Measurements from ENCODE around the gene CNNM4. TPM values are rescaled to one million over a fixed set of nuclear protein-coding genes. Genes with fewer than 3 reads are reported as not detected.

Gene CNNM4
- total RNA-seq, 1 experiment from 2014 or later = 28.3 TPM

DNA sequence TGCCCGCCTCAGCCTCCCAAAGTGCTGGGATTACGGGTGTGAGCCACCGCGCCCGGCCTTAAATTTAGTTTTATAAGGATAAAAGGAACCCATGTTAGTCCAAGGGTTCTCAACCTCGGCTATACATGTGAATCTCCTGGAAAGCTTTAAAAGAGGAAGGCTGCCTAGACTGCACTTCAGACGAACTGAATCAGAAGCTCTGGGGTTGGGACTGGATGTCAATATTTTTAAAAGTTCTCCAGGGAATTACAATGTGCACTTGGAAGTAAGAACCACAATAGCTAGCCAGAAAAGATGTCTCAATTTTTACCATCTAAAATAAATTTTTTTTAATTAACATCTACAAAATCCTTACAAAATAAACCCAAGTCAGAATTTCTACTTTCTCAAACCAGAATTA lies 31.0 kb upstream of the CNNM4 start:
- Mint-ChIP-seq H3K4me3 (ENCODE audit: unreplicated experiment) (no peak overlapping the region), H3K36me3 (ENCODE audit: insufficient read depth, unreplicated experiment) (peaks cover 67% of the 10 kb centered on the region), H3K4me1 (ENCODE audit: low read depth, unreplicated experiment) (no peaks in the 10 kb centered on the region), H3K27ac (ENCODE audit: unreplicated experiment) (no peak overlapping the region), H3K27me3 (ENCODE audit: insufficient read depth, unreplicated experiment) (no peaks in the 10 kb centered on the region), H3K9me3 (ENCODE audit: unreplicated experiment) (no peaks in the 10 kb centered on the region)
- Histone ChIP-seq H3K27me3 (replicated peaks; ENCODE audit: control insufficient read depth, insufficient read depth, low read length) (no peaks in the 10 kb centered on the region), H3K36me3 (ENCODE audit: control insufficient read depth, insufficient read depth, low read length) (peaks cover 6% of the 10 kb centered on the region), H3K9me3 (no peaks in the 10 kb centered on the region), H3K4me3 (ENCODE audit: low read depth, low read length) (no peak overlapping the region), H3K4me1 (no peaks in the 10 kb centered on the region)
- no peak for DNase-seq
- BruUV-seq (replicated peaks) = no TSS peak
- CTCF ChIA-PET = no interaction called here
- TF ChIP-seq, protein P1, sequence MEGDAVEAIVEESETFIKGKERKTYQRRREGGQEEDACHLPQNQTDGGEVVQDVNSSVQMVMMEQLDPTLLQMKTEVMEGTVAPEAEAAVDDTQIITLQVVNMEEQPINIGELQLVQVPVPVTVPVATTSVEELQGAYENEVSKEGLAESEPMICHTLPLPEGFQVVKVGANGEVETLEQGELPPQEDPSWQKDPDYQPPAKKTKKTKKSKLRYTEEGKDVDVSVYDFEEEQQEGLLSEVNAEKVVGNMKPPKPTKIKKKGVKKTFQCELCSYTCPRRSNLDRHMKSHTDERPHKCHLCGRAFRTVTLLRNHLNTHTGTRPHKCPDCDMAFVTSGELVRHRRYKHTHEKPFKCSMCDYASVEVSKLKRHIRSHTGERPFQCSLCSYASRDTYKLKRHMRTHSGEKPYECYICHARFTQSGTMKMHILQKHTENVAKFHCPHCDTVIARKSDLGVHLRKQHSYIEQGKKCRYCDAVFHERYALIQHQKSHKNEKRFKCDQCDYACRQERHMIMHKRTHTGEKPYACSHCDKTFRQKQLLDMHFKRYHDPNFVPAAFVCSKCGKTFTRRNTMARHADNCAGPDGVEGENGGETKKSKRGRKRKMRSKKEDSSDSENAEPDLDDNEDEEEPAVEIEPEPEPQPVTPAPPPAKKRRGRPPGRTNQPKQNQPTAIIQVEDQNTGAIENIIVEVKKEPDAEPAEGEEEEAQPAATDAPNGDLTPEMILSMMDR (IDR thresholded peaks at IDR 0.05; ENCODE audit: insufficient read depth in 1 of 2, low read depth in 1 of 2, low read length in 1 of 2, severe bottlenecking in 1 of 2, unreplicated experiment in 1 of 2) = no peak
- POLR2A ChIA-PET = no interaction called here
- intact Hi-C loops (cut with micrococcal nuclease; ENCODE audit: unreplicated experiment) = no loop called here

DNA sequence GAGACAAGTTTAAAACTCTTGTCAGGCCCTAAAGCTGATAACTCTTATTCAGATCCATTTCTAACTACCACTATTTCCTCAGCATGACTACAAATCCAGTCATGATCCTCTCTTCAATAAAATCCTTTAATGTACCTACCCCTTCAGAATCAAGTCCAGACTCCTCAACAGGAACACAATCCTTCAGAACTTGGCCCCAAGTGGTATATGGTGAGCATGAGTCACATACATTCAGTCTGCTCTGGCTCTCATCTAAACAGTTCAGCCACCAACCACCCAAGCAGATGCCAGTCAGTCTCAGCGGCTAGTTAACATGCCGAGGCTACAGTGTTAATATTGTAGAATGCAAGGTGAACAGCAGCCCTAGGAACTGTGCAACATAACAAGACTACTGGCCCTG lies 30.5 kb upstream of the CNNM4 start:
- no TSS peak for BruUV-seq (replicated peaks)
- TF ChIP-seq, protein P1 (IDR thresholded peaks at IDR 0.05; ENCODE audit: insufficient read depth in 1 of 2, low read depth in 1 of 2, low read length in 1 of 2, severe bottlenecking in 1 of 2, unreplicated experiment in 1 of 2) = no peak
- POLR2A ChIA-PET = no interaction called here

GRCh38 chr2:96733931-96734330 lies 26.8 kb upstream of the CNNM4 start:
- peaks cover 2% of the 10 kb centered on the region for H3K4me1 ChIP-seq
- no peak overlapping the region for H3K4me3 ChIP-seq (ENCODE audit: low read depth, low read length)
- CTCF ChIA-PET = no interaction called here
- Mint-ChIP-seq H3K4me1 (ENCODE audit: low read depth, unreplicated experiment) (peaks cover under 1% of the 10 kb centered on the region), H3K9me3 (ENCODE audit: unreplicated experiment) (no peaks in the 10 kb centered on the region), H3K36me3 (ENCODE audit: insufficient read depth, unreplicated experiment) (peaks cover 58% of the 10 kb centered on the region), H3K27ac (ENCODE audit: unreplicated experiment) (no peak overlapping the region), H3K4me3 (ENCODE audit: unreplicated experiment) (no peak overlapping the region), H3K27me3 (ENCODE audit: insufficient read depth, unreplicated experiment) (no peaks in the 10 kb centered on the region)
- intact Hi-C loops (cut with micrococcal nuclease; ENCODE audit: unreplicated experiment) = no loop called here
- H3K36me3 ChIP-seq (ENCODE audit: control insufficient read depth, insufficient read depth, low read length) = peaks cover 7% of the 10 kb centered on the region
- POLR2A ChIA-PET = no interaction called here
- TF ChIP-seq, protein P1 (IDR thresholded peaks at IDR 0.05; ENCODE audit: insufficient read depth in 1 of 2, low read depth in 1 of 2, low read length in 1 of 2, severe bottlenecking in 1 of 2, unreplicated experiment in 1 of 2) = no peak
- no peaks in the 10 kb centered on the region for H3K9me3 ChIP-seq
- H3K27me3 ChIP-seq (replicated peaks; ENCODE audit: control insufficient read depth, insufficient read depth, low read length) = no peaks in the 10 kb centered on the region
- DNase-seq = no peak
- no TSS peak for BruUV-seq (replicated peaks)

More for the DNA sequence above, 30.5 kb upstream of the CNNM4 start:
- H3K36me3 Mint-ChIP-seq (ENCODE audit: insufficient read depth, unreplicated experiment) = peaks cover 72% of the 10 kb centered on the region
- CTCF ChIA-PET = no interaction called here
- no peaks in the 10 kb centered on the region for H3K9me3 Mint-ChIP-seq (ENCODE audit: unreplicated experiment)
- Histone ChIP-seq H3K4me3 (ENCODE audit: low read depth, low read length) (no peak overlapping the region), H3K9me3 (no peaks in the 10 kb centered on the region), H3K36me3 (ENCODE audit: control insufficient read depth, insufficient read depth, low read length) (peaks cover 6% of the 10 kb centered on the region), H3K4me1 (no peaks in the 10 kb centered on the region), H3K27me3 (replicated peaks; ENCODE audit: control insufficient read depth, insufficient read depth, low read length) (no peaks in the 10 kb centered on the region)
- no peak overlapping the region for H3K4me3 Mint-ChIP-seq (ENCODE audit: unreplicated experiment)
- no peak for DNase-seq
- H3K27me3 Mint-ChIP-seq (ENCODE audit: insufficient read depth, unreplicated experiment) = no peaks in the 10 kb centered on the region
- intact Hi-C loops (cut with micrococcal nuclease; ENCODE audit: unreplicated experiment) = no loop called here
- no peak overlapping the region for H3K27ac Mint-ChIP-seq (ENCODE audit: unreplicated experiment)
- no peaks in the 10 kb centered on the region for H3K4me1 Mint-ChIP-seq (ENCODE audit: low read depth, unreplicated experiment)
